PC-9 (cell line): ENCODE data around the gene TNS4.

ENCODE experiments used
- EZH2 ChIP-seq: fragments of 200-600 bp; sonication (generic); IDR thresholded peaks from 2 replicates; pipeline ENCODE4 v1.8.0; 2017; ENCODE audit warnings: antibody characterized with exemption, low read depth
- TF ChIP-seq, protein P1 (sequence below): fragments of 200-600 bp; sonication (generic); conservative IDR thresholded peaks from 2 replicates; pipeline ENCODE4 v1.6.1; 2017; ENCODE audit warnings: mixed run types, antibody characterized with exemption, mild to moderate bottlenecking, moderate library complexity

GRCh38 chr17:40461732-40462342 is 39.6 kb downstream of the TNS4 start:
- TF ChIP-seq, protein P1, sequence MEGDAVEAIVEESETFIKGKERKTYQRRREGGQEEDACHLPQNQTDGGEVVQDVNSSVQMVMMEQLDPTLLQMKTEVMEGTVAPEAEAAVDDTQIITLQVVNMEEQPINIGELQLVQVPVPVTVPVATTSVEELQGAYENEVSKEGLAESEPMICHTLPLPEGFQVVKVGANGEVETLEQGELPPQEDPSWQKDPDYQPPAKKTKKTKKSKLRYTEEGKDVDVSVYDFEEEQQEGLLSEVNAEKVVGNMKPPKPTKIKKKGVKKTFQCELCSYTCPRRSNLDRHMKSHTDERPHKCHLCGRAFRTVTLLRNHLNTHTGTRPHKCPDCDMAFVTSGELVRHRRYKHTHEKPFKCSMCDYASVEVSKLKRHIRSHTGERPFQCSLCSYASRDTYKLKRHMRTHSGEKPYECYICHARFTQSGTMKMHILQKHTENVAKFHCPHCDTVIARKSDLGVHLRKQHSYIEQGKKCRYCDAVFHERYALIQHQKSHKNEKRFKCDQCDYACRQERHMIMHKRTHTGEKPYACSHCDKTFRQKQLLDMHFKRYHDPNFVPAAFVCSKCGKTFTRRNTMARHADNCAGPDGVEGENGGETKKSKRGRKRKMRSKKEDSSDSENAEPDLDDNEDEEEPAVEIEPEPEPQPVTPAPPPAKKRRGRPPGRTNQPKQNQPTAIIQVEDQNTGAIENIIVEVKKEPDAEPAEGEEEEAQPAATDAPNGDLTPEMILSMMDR: no peak
- TF ChIP-seq EZH2: no peak
